Panc1 (cell line): ENCODE measurements around the gene SLC9A2.

Experiments used
- CTCF ChIP-seq: fragments of 450-650 bp; IDR thresholded peaks from 2 replicates; pipeline ENCODE4 v1.5.1; 2017; ENCODE audit warnings: mild to moderate bottlenecking
- REST ChIP-seq, 2 experiments: IDR thresholded peaks; 2 replicates each; pipeline ENCODE4 v1.6.1; 2011 to 2012; ENCODE audit warnings: low read depth in 2 of 2, control low read depth in 1 of 2, low read length in 1 of 2, mild to moderate bottlenecking in 1 of 2, moderate library complexity in 1 of 2; ENCODE audit not compliant: insufficient read depth in 1 of 2

- TF ChIP-seq CTCF (no peak), REST (IDR thresholded peaks at IDR 0.05; ENCODE audit: insufficient read depth in 1 of 2, low read depth in 2 of 2, low read length in 1 of 2) (no peak)
These were observed 2.3 kb downstream of the SLC9A2 start for GRCh38 chr2:102621630-102622029.
